ENCODE data around the gene FHDC1.

FHDC1 gene

GRCh38 chr4:152981278-152981677 is 45.2 kb downstream of the FHDC1 start:
- H3K36me3 ChIP-seq (ENCODE audit: control insufficient read depth, insufficient read depth, low read length): no peaks in the 10 kb centered on the region
- TF ChIP-seq CTCF (IDR thresholded peaks at IDR 0.05; ENCODE audit: insufficient read depth, low read length, poor library complexity, severe bottlenecking): no peak
- H3K4me3 ChIP-seq (replicated peaks; ENCODE audit: low read depth, low read length): no peak overlapping the region
- peaks cover 3% of the 10 kb centered on the region; the same call in 1 of the 2 replicates for H3K27me3 ChIP-seq (replicated peaks; ENCODE audit: control insufficient read depth, insufficient read depth, low read length)
- DNase-seq (ENCODE audit: extremely low read depth, insufficient read length): no peak

- peaks cover 3% of the 10 kb centered on the region; the same call in 1 of the 2 replicates for H3K27me3 ChIP-seq (replicated peaks; ENCODE audit: control insufficient read depth, insufficient read depth, low read length)
- DNase-seq (ENCODE audit: extremely low read depth, insufficient read length): no peak
These were observed 45.7 kb downstream of the FHDC1 start for GRCh38 chr4:152981842-152982241.

DNA sequence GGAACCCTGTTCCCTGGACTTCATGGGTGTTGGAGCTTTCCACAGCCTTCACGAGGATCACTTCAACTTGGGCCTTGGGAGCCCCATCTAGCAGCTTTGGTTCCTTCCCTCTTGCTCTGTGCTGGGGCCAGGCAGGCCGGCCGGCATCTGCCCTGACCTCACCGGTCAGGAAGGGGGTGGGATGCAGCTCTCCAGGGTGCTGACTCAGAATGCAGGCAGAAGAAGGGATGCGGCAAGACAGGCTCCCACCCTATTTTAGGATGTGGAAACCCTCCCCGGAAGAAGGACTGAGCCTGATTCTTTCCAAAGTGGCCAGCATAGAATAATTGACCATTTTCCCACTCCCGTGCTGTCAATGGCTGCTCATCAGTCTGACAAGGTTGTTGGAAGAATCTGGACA is 47.1 kb downstream of the FHDC1 start:
- DNase-seq (ENCODE audit: extremely low read depth, insufficient read length): no peak
- no peak for TF ChIP-seq CTCF (IDR thresholded peaks at IDR 0.05; ENCODE audit: insufficient read depth, low read length, poor library complexity, severe bottlenecking)

More at GRCh38 chr4:152981842-152982241, 45.7 kb downstream of the FHDC1 start:
- Histone ChIP-seq H3K4me3 (replicated peaks; ENCODE audit: low read depth, low read length) (no peak overlapping the region), H3K36me3 (ENCODE audit: control insufficient read depth, insufficient read depth, low read length) (no peaks in the 10 kb centered on the region)
- no peak for TF ChIP-seq CTCF (IDR thresholded peaks at IDR 0.05; ENCODE audit: insufficient read depth, low read length, poor library complexity, severe bottlenecking)

DNA sequence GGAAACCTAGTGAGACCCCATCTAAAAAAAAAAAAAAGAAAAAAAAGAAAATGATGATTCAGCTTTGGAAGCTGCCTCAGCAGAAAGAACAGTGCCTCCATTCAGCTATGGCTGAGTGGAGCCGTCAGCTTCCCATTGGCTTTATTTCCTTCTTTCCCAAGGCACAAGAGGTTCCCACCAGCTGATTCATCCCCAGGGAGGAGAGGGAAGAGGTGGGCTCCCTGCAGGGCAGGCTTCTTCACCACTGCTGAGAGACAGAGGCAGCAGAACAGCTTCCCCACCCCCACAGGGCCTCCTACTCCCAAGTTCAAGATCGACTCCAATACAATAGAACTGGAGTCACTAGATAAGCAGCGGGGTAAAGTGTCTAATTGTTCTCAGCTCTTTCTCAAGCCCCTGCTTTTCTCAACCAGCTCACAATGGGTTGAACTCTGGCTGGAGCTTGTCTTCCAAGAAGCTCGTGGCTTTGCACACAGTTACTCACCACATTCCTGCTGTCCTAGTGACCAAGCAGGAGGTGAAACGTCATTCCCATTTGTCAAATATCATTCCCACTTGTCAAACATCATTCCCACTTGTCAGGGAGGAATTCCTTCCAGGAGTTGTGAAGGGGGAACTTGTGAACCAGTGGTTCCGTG is 47.8 kb downstream of the FHDC1 start:
- H3K27me3 ChIP-seq (replicated peaks; ENCODE audit: control insufficient read depth, insufficient read depth, low read length): peaks cover 3% of the 10 kb centered on the region; the same call in 1 of the 2 replicates
- TF ChIP-seq CTCF (IDR thresholded peaks at IDR 0.05; ENCODE audit: insufficient read depth, low read length, poor library complexity, severe bottlenecking): no peak
- no peak for DNase-seq (ENCODE audit: extremely low read depth, insufficient read length)

More for the DNA sequence above, 47.1 kb downstream of the FHDC1 start:
- H3K36me3 ChIP-seq (ENCODE audit: control insufficient read depth, insufficient read depth, low read length): no peaks in the 10 kb centered on the region
- no peak overlapping the region for H3K4me3 ChIP-seq (replicated peaks; ENCODE audit: low read depth, low read length)
- peaks cover 3% of the 10 kb centered on the region; the same call in 1 of the 2 replicates for H3K27me3 ChIP-seq (replicated peaks; ENCODE audit: control insufficient read depth, insufficient read depth, low read length)

GRCh38 chr4:152988721-152989553 is 52.8 kb downstream of the FHDC1 start:
- no peaks in the 10 kb centered on the region for H3K36me3 ChIP-seq (ENCODE audit: control insufficient read depth, insufficient read depth, low read length)
- no peak for TF ChIP-seq CTCF (IDR thresholded peaks at IDR 0.05; ENCODE audit: insufficient read depth, low read length, poor library complexity, severe bottlenecking)
- no peak for DNase-seq (ENCODE audit: extremely low read depth, insufficient read length)
- H3K4me3 ChIP-seq (replicated peaks; ENCODE audit: low read depth, low read length): no peak overlapping the region
- H3K27me3 ChIP-seq (replicated peaks; ENCODE audit: control insufficient read depth, insufficient read depth, low read length): no peaks in the 10 kb centered on the region; the same call in 1 of the 2 replicates

More for the DNA sequence above, 47.8 kb downstream of the FHDC1 start:
- H3K4me3 ChIP-seq (replicated peaks; ENCODE audit: low read depth, low read length): no peak overlapping the region
- H3K36me3 ChIP-seq (ENCODE audit: control insufficient read depth, insufficient read depth, low read length): no peaks in the 10 kb centered on the region

Data from GM06990 (cell line).